ENCODE measurements around the gene PCDHA1.

DNA sequence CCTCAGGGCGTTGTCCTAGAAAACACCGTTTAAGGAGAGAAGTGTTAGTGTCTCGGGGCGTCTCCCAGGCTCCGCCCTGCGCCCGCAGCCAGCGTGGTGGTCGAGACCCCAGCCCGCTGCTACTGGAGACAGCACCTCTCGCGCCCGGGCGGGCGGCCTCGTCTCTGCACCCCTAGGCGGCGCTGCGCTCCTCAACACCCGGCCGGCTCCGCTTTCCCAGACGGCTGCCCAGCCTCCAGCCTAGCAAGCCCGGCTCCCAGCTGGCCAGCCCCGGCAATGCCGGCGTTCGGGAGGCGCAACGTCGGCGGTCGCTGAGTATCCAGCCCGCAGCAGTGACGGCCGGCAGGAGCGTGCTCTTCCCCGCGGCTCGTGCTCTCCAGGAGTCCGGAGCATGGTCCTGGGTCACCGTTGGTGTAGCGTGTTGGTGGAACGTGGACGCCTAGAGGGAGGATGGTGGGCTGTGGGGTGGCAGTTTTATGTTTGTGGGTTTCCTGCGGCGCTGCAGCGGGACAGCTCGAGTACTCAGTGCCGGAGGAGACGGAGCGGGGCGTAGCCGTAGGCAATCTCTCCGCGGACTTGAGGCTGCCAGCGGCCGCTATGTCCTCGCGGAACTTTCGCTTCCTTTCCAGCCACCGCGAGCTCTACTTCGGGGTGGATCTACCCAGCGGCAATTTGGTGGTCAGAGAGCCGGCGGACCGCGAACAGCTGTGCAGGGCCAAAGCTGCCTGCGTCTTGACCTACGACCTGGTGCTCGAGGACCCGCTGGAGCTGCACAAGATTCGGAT is 140.7 kb downstream of the PCDHA1 start:
- TF ChIP-seq GATA2 (IDR thresholded peaks at IDR 0.05; ENCODE audit: low read depth, low read length) (peak; percentile 59), GATA3 (IDR thresholded peaks at IDR 0.05; ENCODE audit: low read depth, low read length) (no peak)
